Chondrocyte (in vitro differentiated cells): ENCODE data around the gene CNTNAP5. TPM values are rescaled to one million over a fixed set of nuclear protein-coding genes. Genes with fewer than 3 reads are reported as not detected.

ENCODE experiments used
- DNase-seq: peaks from one replicate; pipeline ENCODE4 v3.0.0; 2021; ENCODE audit warnings: mixed read lengths, low spot score
- H3K27ac Mint-ChIP-seq: one replicate; pipeline ENCODE4 v1.8.0; 2021; ENCODE audit warnings: mild to moderate bottlenecking, moderate library complexity, mixed read lengths; ENCODE audit not compliant: unreplicated experiment
- H3K27me3 Mint-ChIP-seq: 2 replicates; pipeline ENCODE4 v1.8.0; 2021; ENCODE audit warnings: low read depth, mixed read lengths
- H3K36me3 Mint-ChIP-seq: 2 replicates; pipeline ENCODE4 v1.8.0; 2021; ENCODE audit warnings: low read depth, mixed read lengths
- H3K4me1 Mint-ChIP-seq: 2 replicates; pipeline ENCODE4 v1.8.0; 2021; ENCODE audit warnings: low read depth, mild to moderate bottlenecking, mixed read lengths
- H3K4me3 Mint-ChIP-seq: one replicate; pipeline ENCODE4 v1.8.0; 2021; ENCODE audit warnings: mild to moderate bottlenecking, moderate library complexity, mixed read lengths; ENCODE audit not compliant: unreplicated experiment
- H3K9me3 Mint-ChIP-seq: 2 replicates; pipeline ENCODE4 v1.8.0; 2021; ENCODE audit warnings: low read depth, mixed read lengths
- total RNA-seq: library from RNA; stranded (reverse); gene quantifications from 3 replicates; pipeline ENCODE4 v1.2.1, GENCODE V29; 2021
- TF ChIP-seq, protein P1 (sequence below): fragments of 200-600 bp; sonication (generic); IDR thresholded peaks from 2 replicates; pipeline ENCODE4 v1.5.0; 2021; ENCODE audit warnings: antibody characterized with exemption, mild to moderate bottlenecking, moderate library complexity

The CNTNAP5 gene
- total RNA-seq, 1 donor from 2014 or later, result not detected

DNA sequence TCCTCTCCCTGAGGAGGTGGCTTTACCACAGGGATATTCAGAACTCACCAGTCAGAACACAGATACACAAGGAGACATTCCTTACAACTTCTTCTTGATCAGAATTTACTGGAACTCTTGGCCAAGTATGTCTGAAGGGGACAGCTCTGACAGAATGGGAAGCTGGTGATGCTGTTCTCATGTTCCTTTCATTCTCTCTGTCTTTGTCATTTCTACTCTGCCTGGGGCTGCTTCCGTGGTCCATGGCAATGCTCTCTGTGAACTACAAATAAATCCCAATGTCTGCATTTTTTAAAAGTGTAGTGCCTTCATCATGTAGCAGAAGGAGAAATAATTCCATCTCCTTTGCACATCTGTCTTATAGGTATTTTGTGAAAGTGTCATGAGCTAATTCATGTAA, 730.3 kb downstream of the CNTNAP5 start:
- Mint-ChIP-seq H3K9me3 (no peaks in the 10 kb centered on the region), H3K4me1 (no peaks in the 10 kb centered on the region), H3K4me3 (no peak overlapping the region), H3K36me3 (no peaks in the 10 kb centered on the region), H3K27me3 (no peaks in the 10 kb centered on the region), H3K27ac (no peak overlapping the region)
- no peak for DNase-seq
- TF ChIP-seq, protein P1, sequence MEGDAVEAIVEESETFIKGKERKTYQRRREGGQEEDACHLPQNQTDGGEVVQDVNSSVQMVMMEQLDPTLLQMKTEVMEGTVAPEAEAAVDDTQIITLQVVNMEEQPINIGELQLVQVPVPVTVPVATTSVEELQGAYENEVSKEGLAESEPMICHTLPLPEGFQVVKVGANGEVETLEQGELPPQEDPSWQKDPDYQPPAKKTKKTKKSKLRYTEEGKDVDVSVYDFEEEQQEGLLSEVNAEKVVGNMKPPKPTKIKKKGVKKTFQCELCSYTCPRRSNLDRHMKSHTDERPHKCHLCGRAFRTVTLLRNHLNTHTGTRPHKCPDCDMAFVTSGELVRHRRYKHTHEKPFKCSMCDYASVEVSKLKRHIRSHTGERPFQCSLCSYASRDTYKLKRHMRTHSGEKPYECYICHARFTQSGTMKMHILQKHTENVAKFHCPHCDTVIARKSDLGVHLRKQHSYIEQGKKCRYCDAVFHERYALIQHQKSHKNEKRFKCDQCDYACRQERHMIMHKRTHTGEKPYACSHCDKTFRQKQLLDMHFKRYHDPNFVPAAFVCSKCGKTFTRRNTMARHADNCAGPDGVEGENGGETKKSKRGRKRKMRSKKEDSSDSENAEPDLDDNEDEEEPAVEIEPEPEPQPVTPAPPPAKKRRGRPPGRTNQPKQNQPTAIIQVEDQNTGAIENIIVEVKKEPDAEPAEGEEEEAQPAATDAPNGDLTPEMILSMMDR, result no peak

DNA sequence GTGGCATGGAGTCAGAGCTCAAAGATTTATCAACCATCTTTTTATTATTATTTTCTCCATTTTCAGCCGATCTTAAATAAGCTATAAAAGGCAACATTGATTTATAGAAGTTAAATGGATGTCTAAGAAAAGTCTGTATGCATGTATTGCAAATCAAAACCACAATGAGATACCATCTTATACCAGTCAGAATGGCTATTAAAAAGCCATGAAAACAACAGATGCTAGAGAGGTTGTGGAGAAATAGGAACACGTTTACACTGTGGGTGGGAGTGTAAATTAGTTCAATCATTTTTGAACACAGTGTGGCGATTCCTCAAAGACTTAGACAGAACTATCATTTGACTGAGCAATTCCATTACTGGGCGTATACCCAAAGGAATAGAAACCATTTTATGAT, 731.0 kb downstream of the CNTNAP5 start:
- Mint-ChIP-seq H3K4me3 (no peak overlapping the region), H3K4me1 (no peaks in the 10 kb centered on the region), H3K27me3 (no peaks in the 10 kb centered on the region), H3K36me3 (no peaks in the 10 kb centered on the region), H3K9me3 (no peaks in the 10 kb centered on the region), H3K27ac (no peak overlapping the region)
- no peak for DNase-seq
- TF ChIP-seq, protein P1, result no peak

DNA sequence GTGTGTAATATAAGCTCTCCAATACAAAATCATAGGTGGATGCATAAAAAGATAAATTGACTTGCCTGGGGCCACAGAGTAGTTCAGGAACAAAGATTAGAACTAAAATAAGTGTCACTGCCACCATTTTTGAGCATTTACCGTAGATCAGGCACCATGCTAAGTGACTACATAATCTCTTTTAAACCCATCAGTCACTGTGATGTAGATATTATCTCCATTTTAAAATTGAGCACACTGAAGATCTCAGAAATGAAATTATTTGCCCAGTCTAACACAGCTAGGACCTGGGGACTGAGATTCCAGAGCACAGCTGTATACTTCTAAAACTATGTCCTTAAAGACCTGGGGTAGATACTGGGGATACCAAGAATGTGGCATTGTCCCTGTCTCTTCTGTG, 737.3 kb downstream of the CNTNAP5 start:
- Mint-ChIP-seq H3K36me3 (no peaks in the 10 kb centered on the region), H3K27ac (no peak overlapping the region), H3K4me1 (no peaks in the 10 kb centered on the region), H3K27me3 (no peaks in the 10 kb centered on the region), H3K9me3 (no peaks in the 10 kb centered on the region), H3K4me3 (no peak overlapping the region)
- no peak for DNase-seq
- TF ChIP-seq, protein P1, result no peak

DNA sequence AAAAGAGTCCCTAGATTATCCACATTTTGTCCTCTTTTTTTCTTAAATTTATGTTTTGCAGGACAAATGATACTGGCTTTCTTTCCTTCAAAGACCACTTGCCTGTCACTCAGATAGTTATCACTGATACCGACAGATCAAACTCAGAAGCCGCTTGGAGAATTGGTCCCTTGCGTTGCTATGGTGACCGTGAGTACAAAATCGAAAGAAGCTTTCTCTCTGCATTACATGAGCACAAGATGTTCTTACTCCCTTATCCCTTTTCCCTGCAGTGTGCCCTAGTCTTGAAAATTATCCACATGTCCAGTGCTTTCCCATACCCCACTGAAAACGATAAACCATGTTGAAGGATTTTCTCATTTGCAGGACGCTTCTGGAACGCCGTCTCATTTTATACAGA, 738.5 kb downstream of the CNTNAP5 start:
- Mint-ChIP-seq H3K4me3 (no peak overlapping the region), H3K27ac (no peak overlapping the region), H3K36me3 (no peaks in the 10 kb centered on the region), H3K27me3 (no peaks in the 10 kb centered on the region), H3K4me1 (no peaks in the 10 kb centered on the region), H3K9me3 (no peaks in the 10 kb centered on the region)
- TF ChIP-seq, protein P1, result no peak
- no peak for DNase-seq

DNA sequence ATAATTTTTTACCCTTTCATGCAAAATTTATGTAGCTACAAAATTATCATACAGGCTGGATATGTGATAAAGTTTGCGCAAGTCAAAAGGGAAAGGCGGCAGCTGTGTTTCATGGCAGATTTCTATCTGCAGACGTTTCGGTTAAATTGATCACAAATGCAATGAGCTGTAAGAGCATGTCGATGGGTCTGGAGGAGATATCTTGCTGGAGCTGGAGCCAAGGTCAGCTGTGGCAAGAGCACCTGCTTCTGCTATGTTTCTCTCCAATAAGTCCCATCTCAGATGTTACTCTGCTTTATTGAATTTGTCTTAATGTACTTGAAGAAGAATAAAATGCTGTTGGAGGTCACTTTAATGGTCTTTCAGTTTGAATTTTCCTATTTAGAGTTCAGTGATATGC, 749.7 kb downstream of the CNTNAP5 start:
- Mint-ChIP-seq H3K9me3 (peaks cover 17% of the 10 kb centered on the region), H3K4me3 (no peak overlapping the region), H3K27ac (no peak overlapping the region), H3K27me3 (no peaks in the 10 kb centered on the region), H3K4me1 (no peaks in the 10 kb centered on the region), H3K36me3 (no peaks in the 10 kb centered on the region)
- TF ChIP-seq, protein P1, result no peak
- no peak for DNase-seq
